ENCODE measurements around the gene EMC1. TPM values are rescaled to one million over a fixed set of nuclear protein-coding genes. Genes with fewer than 3 reads are reported as not detected.

Gene EMC1
- polyA plus RNA-seq, 1 donor (not counting 4 experiments of a cell fraction or from before 2014, with no cell fraction given), result 28.6 TPM

GRCh38 chr1:19229828-19230325, 21.4 kb downstream of the EMC1 start:
- H2AFZ ChIP-seq (ENCODE audit: control insufficient read depth, low read length), result no peak overlapping the region
- no peak overlapping the region for H3K4me2 ChIP-seq (ENCODE audit: control insufficient read depth, extremely low read depth, insufficient read depth, low read depth, low read length)
- H3K27me3 ChIP-seq (ENCODE audit: control insufficient read depth, extremely low read depth, insufficient read depth, low read length), result no peaks in the 10 kb centered on the region
- TF ChIP-seq EZH2 (IDR thresholded peaks at IDR 0.05; ENCODE audit: low read length), result no peak
- TF ChIP-seq, protein P1, sequence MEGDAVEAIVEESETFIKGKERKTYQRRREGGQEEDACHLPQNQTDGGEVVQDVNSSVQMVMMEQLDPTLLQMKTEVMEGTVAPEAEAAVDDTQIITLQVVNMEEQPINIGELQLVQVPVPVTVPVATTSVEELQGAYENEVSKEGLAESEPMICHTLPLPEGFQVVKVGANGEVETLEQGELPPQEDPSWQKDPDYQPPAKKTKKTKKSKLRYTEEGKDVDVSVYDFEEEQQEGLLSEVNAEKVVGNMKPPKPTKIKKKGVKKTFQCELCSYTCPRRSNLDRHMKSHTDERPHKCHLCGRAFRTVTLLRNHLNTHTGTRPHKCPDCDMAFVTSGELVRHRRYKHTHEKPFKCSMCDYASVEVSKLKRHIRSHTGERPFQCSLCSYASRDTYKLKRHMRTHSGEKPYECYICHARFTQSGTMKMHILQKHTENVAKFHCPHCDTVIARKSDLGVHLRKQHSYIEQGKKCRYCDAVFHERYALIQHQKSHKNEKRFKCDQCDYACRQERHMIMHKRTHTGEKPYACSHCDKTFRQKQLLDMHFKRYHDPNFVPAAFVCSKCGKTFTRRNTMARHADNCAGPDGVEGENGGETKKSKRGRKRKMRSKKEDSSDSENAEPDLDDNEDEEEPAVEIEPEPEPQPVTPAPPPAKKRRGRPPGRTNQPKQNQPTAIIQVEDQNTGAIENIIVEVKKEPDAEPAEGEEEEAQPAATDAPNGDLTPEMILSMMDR (optimal IDR thresholded peaks at IDR 0.05 in 1 of 3, IDR thresholded peaks at IDR 0.05 in 1 of 3, conservative IDR thresholded peaks at IDR 0.05 in 1 of 3; ENCODE audit: extremely low read depth in 1 of 3, insufficient read depth in 2 of 3, low read length in 3 of 3), result no peak
- DNase-seq (ENCODE audit: low read depth, low spot score) (no peak), FAIRE-seq (no peak)
- H3K4me3 ChIP-seq (ENCODE audit: control insufficient read depth in 2 of 3, extremely low read depth in 1 of 3, insufficient read depth in 2 of 3, low read depth in 1 of 3, low read length in 3 of 3), result no peak overlapping the region
- H3K9me3 ChIP-seq (ENCODE audit: control insufficient read depth, low read depth, low read length), result no peaks in the 10 kb centered on the region
- no peak overlapping the region for H3K27ac ChIP-seq (ENCODE audit: control insufficient read depth, insufficient read depth, low read length)
- no peaks in the 10 kb centered on the region for H3K9me1 ChIP-seq (ENCODE audit: control insufficient read depth, extremely low read depth, insufficient read depth, low read length)
- no peaks in the 10 kb centered on the region for H3K4me1 ChIP-seq (ENCODE audit: control insufficient read depth, extremely low read depth, insufficient read depth, low read length)
- dilution Hi-C loops (cut with MboI; ENCODE audit: extremely low pct_ligation_motif_present, low sequenced_read_pairs), result no loop called here
- H4K20me1 ChIP-seq (ENCODE audit: control insufficient read depth, extremely low read depth, insufficient read depth, low read length), result no peaks in the 10 kb centered on the region
- no peak overlapping the region for H3K9ac ChIP-seq (ENCODE audit: control insufficient read depth, extremely low read depth, insufficient read depth, low read length)
- peaks cover 40 to 42% of the 10 kb centered on the region in 2 experiments for H3K36me3 ChIP-seq (ENCODE audit: control insufficient read depth in 2 of 2, extremely low read depth in 1 of 2, insufficient read depth in 2 of 2, low read length in 2 of 2)
- H3K79me2 ChIP-seq (ENCODE audit: control insufficient read depth, insufficient read depth, low read length), result no peaks in the 10 kb centered on the region

DNA sequence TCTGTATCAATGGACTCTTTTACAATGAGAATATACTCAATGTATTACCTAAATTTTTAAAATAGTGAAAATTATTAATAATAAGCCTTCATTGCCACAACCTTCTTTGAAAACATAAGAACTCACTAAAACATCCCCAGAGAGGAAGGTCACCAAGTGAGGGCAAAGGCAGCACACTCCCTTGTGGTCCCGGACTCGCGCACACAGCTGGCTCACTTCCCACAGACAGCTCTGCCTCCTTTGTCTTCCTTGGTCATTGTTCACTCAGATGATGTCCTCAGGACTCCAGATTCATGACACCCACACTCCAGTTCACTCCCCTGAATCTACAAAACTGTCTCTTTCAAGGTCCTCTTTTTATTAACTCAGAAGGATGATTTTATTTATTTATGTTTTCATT, 22.1 kb downstream of the EMC1 start:
- Histone ChIP-seq H3K27me3 (ENCODE audit: control insufficient read depth, extremely low read depth, insufficient read depth, low read length) (no peaks in the 10 kb centered on the region), H3K4me2 (ENCODE audit: control insufficient read depth, extremely low read depth, insufficient read depth, low read depth, low read length) (no peak overlapping the region), H3K9ac (ENCODE audit: control insufficient read depth, extremely low read depth, insufficient read depth, low read length) (no peak overlapping the region), H3K27ac (ENCODE audit: control insufficient read depth, insufficient read depth, low read length) (no peak overlapping the region), H2AFZ (ENCODE audit: control insufficient read depth, low read length) (no peak overlapping the region), H3K36me3 (ENCODE audit: control insufficient read depth in 2 of 2, extremely low read depth in 1 of 2, insufficient read depth in 2 of 2, low read length in 2 of 2) (peaks cover 40 to 47% of the 10 kb centered on the region in 2 experiments), H3K9me3 (ENCODE audit: control insufficient read depth, low read depth, low read length) (no peaks in the 10 kb centered on the region), H3K4me3 (ENCODE audit: control insufficient read depth in 2 of 3, extremely low read depth in 1 of 3, insufficient read depth in 2 of 3, low read depth in 1 of 3, low read length in 3 of 3) (no peak overlapping the region), H3K4me1 (ENCODE audit: control insufficient read depth, extremely low read depth, insufficient read depth, low read length) (no peaks in the 10 kb centered on the region), H3K79me2 (ENCODE audit: control insufficient read depth, insufficient read depth, low read length) (no peaks in the 10 kb centered on the region), H3K9me1 (ENCODE audit: control insufficient read depth, extremely low read depth, insufficient read depth, low read length) (no peaks in the 10 kb centered on the region), H4K20me1 (ENCODE audit: control insufficient read depth, extremely low read depth, insufficient read depth, low read length) (no peaks in the 10 kb centered on the region)
- TF ChIP-seq EZH2 (IDR thresholded peaks at IDR 0.05; ENCODE audit: low read length), result no peak
- TF ChIP-seq, protein P1 (optimal IDR thresholded peaks at IDR 0.05 in 1 of 3, IDR thresholded peaks at IDR 0.05 in 1 of 3, conservative IDR thresholded peaks at IDR 0.05 in 1 of 3; ENCODE audit: extremely low read depth in 1 of 3, insufficient read depth in 2 of 3, low read length in 3 of 3), result no peak
- DNase-seq (ENCODE audit: low read depth, low spot score) (no peak), FAIRE-seq (no peak)
- dilution Hi-C loops (cut with MboI; ENCODE audit: extremely low pct_ligation_motif_present, low sequenced_read_pairs), result no loop called here

All from keratinocyte (primary cell).